Activated naive CD4-positive, alpha-beta T cell treated with Interleukin-2 at 50 U/mL for 16 hours (primary cell): Measurements from ENCODE around the gene SERPINB6.
A peak's percentile ranks its signal among the peaks of the same experiment; 100 is the strongest.
"Not testable (repeated sequence)": the region's sequence is repeated elsewhere in the genome, so short reads cannot be mapped to it uniquely, and the experiment has no call there.

Source experiments
- DNase-seq: peaks from one replicate; pipeline ENCODE4 v3.0.0-alpha.2; 2020

The SERPINB6 gene

DNA sequence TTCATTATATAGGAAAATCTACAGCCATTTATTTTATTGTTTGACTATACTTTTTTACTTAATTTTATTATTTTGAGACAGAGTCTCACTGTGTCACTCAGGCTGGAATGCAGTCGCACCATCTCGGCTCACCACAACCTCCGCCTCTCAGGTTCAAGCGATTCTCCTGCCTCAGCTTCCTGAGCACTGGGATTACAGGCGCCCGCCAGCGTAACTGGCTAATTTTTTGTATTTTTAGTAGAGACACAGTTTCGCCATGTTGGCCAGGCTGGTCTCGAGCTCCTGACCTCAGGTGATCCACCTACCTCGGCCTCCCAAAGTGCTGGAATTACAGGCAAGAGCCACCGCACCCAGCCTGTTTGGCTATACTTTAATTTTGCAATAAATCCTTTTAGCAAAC, 38.5 kb downstream of the SERPINB6 start:
- not testable (repeated sequence) for DNase-seq

- peak; percentile 86 for DNase-seq
These were observed 39.2 kb downstream of the SERPINB6 start for GRCh38 chr6:2931970-2932748.

GRCh38 chr6:2931055-2931454, 40.3 kb downstream of the SERPINB6 start:
- DNase-seq: no peak

- DNase-seq: not testable (repeated sequence)
These were observed 43.4 kb downstream of the SERPINB6 start for GRCh38 chr6:2927931-2928330.

GRCh38 chr6:2925842-2926747, 45.3 kb downstream of the SERPINB6 start:
- DNase-seq: not testable (repeated sequence)

DNA sequence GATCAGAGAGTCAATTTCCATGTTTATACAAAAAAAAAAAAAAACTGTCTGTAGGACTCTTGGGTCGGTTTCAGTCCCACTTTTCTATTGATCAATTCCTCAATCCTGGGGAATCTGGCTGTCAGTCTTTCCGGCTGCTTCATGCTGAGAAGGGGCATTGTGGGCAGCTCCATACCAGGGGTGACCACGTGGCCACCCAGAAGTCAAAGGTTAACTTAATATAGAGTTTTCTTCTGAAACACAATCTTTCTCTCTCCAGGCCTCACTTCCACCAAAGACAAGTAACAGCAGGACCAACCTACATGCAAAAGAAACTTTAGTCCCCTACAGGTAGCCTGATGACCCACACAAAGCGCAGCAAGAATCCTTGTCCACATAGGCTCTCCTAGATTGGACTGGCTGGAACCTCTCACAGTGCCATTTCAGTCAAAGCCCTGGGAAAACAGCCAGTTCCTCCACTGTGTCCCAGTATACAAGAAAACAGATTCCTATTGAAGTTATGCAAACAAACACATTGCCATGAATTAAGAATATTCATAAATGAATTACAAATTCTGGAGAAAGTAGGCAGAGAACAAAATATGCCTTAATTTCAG, 49.7 kb downstream of the SERPINB6 start:
- DNase-seq: no peak

DNA sequence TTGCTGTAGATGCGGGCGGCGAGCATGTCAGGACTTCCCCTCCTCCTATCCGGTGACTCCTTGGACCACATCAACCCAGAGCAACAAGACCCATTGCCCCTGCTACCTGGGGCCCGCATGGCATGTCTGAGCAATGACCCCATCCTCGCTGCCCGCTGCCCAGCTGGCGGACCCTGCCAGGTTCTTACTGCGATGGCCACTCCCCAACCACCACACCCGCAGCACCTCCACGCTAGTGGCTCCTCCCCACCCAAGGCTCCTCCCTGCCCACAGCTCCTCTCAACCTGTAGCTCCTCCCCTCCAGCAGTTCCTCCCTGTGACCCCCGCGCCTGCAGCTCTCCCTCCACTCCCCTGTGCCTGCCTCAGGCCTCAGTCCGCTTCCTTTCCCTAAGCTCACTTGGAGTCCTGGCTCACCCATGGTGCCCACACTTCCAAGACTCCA, 50.7 kb downstream of the SERPINB6 start:
- no peak for DNase-seq

DNA sequence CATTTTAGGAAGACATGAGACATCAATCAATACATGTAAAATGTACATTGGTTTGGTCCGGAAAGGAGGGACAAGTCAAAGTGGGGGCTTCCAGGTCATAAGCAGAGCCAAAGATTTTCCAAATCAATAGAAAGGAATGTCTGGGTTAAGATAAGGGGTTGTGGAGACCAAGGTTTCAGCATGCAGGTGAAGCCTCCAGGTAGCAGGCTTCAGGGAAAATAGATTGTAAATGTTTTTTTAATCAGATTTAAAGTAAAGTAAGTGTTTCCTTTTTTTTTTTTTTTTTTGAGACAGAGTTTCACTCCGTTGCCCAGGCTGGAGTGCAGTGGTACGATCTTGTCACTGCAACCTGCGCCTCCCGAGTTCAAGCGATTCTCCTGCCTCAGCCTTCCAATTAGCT, 51.5 kb downstream of the SERPINB6 start:
- no peak for DNase-seq

GRCh38 chr6:2919401-2919800, 52.0 kb downstream of the SERPINB6 start:
- DNase-seq: no peak

GRCh38 chr6:2918936-2919335, 52.4 kb downstream of the SERPINB6 start:
- no peak for DNase-seq

DNA sequence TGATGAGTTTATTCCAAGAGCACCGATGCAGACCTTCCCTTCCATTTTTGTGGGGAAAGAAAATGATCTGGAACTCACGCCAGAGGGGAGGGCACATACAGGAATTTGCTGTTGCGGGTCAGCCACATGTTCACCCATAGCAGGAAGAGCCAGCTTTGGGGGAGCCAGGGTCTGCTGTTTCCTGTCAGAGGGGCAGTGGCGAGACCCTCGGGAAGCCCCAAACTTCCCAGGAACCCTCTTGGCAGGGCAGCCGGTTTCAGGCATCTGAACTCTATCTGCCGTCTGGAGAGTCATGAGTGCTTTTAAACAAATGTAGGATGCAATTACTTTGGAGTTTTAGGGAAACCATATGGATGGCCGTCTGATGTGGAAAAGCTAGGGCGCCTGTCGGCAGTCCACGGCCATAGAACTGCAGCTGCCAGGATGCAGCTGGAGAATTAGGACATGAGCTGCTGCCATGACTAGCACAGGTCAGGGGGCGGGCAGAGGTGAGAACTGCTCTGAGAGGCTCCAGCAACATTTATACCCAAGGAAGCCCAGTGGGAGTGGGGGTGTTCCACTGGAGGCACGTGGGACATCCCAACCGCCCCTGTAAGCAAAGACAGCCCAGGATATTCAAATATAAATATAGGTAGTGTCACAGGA, 53.4 kb downstream of the SERPINB6 start:
- no peak for DNase-seq

GRCh38 chr6:2917065-2917464, 54.3 kb downstream of the SERPINB6 start:
- no peak for DNase-seq

DNA sequence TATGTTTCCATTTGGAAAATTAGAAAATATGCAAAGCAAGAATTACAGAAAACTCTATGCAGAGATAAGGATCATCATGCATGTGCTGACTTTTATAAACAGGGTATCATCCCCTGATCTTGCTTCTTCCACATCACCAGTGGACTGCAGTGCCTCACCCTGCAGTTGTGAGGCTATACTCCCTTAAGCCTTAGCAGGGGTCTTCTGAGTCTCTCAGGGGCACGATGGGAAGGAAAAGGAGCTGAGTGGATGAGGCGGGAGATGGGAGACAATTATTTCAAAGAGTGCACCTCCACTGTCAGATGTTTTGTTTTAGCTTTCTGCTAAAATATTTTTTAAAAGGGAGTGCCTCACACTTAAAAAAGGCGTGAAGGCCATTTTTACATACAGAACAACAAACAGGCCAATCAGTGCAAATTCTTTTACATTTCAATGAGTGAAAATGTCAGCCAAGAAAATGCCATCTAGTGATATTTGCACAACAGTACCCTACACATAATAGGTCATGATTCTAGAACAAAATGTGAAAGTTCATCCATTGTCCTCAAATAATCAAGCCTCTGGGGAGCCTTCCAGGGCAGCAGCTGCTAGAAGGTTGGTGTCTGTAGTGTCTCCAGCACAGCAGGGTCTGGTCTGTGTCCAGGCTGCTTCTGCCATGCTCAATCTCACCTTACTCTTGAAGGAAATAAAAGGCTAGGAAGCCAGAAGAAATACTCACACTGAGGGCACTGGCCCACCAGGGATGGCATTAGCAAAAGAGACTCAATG, 55.0 kb downstream of the SERPINB6 start:
- DNase-seq: no peak

DNA sequence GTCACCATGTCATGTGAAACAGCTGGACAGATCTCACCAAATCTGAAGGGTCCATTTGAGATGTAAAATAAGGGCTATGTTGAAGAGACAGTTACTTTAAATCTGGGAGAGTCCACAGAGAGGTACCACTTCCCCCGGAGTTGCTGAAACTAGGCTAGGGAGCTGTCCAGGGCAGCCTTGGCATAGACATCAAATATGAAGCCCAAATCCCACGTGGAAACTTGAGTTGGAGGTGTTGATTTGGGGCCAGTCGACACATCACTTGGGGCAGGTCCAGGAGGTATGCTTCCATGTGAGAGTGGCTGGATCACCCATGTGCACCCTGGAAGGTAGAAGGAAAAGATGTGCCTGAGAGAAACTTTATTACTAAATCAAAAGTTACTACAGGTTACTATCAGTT, 56.2 kb downstream of the SERPINB6 start:
- no peak for DNase-seq

DNA sequence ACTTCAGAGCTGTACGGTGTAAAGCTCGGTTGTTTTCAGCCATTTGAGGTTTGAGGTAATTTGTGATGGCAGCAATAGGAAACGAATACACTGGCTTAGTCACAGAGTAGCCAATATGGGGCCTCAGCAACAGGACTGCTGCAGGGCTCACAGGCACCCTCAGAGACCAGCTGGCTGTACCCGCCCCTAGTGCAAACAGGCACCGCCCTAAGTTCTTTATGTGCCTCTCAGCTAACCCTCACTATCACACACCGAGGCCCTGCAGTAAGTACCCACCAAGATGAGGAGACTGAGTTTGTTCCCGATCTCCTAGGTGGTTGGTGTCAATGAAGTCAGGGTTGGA, 57.1 kb downstream of the SERPINB6 start:
- DNase-seq: no peak

DNA sequence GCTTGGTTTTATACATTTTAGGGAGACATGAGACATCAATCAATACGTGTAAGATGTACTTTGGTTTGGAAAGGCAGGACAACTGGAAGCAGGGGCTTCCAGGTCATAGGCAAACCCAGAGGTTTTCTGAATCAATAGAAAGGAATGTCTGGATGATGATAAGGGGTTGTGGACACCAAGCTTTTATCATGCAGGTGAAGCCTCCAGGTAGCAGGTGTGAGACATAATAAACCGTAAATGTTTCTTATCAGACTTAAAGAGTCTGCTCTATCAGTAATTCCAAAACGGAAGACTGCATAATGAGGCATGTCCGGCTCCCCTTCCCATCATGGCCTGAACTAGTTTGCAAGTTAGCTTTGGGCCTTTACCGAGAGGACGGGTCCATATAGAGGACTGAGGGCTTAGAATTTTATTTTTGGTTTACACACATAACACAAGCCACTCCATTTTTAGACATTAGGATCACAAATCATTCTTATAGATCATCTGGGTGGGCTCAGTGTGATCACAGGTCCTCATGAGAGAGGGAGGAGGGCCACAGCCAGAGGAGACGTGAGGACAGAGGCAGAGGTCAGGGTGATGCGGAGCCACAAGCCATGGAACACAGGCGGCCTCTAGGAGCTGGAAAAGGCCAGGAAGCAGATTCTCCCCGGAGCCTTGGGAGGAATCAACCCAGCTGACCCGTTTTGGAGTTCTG, 57.6 kb downstream of the SERPINB6 start:
- no peak for DNase-seq

DNA sequence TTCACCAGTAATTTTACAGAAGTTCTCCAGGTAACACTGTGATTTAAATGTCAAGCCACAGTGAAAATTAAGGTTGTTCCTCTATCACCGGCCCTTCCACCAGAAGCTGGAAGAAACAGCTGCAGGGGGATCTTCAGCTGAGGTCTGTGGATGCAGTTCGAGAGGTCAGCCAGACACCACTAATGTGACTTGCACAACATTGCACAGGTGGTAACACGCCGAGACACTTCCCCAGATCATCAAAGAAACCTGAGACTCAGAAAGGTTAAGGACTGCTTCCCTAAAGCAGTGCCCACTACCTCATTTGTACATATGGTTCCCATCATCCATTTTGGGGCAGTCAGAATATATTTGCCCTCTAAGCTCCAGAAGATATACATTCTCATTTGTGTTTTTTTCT, 60.2 kb downstream of the SERPINB6 start:
- no peak for DNase-seq

DNA sequence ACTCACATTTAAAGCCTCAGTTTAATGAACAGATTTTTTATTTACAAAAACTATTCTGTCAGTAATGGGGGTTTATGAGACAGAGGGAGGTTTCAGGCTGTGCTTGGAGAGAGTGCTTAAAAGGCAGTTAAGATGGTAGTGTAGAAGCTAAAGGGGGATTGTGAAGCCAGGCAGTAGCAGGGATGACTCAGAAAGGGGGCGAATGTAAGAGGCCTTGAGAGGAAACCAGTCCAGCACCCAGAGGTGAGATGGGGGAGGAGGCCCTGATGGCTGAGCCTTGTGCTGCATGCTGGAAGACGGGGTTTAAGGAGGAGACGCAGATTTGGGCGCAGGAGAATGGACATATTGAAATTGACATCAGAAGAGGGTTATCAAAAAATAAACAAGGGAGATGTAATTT, 61.6 kb downstream of the SERPINB6 start:
- DNase-seq: no peak

DNA sequence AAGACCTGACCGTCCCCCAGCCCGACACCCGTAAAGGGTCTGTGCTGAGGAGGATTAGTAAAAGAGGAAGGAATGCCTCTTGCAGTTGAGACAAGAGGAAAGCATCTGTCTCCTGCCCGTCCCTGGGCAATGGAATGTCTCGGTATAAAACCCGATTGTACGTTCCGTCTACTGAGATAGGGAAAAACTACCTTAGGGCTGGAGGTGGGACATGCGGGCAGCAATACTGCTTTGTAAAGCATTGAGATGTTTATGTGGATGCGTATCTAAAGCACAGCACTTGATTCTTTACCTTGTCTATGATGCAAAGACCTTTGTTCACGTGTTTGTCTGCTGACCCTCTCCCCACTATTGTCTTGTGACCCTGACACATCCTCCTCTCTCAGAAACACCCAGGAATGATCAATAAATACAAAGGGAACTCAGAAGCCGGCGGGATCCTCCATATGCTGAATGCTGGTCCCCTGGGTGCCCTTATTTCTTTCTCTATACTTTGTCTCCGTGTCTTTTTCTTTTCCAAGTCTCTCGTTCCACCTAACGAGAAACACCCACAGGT, 62.2 kb downstream of the SERPINB6 start:
- DNase-seq: not testable (repeated sequence)

- not testable (repeated sequence) for DNase-seq
These were observed 62.9 kb downstream of the SERPINB6 start for GRCh38 chr6:2908516-2908915.
